ENCODE data around the gene TNC. TPM values are rescaled to one million over a fixed set of nuclear protein-coding genes. Genes with fewer than 3 reads are reported as not detected.

TNC gene
- total RNA-seq, 1 donor from 2014 or later, result 425 TPM

- no peak for DNase-seq (ENCODE audit: low read depth)
These were observed 14.0 kb downstream of the TNC start for GRCh38 chr9:115103746-115104477.

- no peak for DNase-seq (ENCODE audit: low read depth)
These were observed 18.1 kb downstream of the TNC start for GRCh38 chr9:115099901-115100300.

GRCh38 chr9:115098226-115098965 lies 19.6 kb downstream of the TNC start:
- DNase-seq (ENCODE audit: low read depth), result peak; percentile 91

- DNase-seq (ENCODE audit: low read depth), result no peak
These were observed 24.4 kb downstream of the TNC start for GRCh38 chr9:115093520-115093919.

GRCh38 chr9:115090486-115090885 lies 27.5 kb downstream of the TNC start:
- no peak for DNase-seq (ENCODE audit: low read depth)

- DNase-seq (ENCODE audit: low read depth), result no peak
These were observed 29.1 kb downstream of the TNC start for GRCh38 chr9:115088860-115089259.

GRCh38 chr9:115086886-115087285 lies 31.1 kb downstream of the TNC start:
- DNase-seq (ENCODE audit: low read depth), result no peak

GRCh38 chr9:115086461-115086860 lies 31.5 kb downstream of the TNC start:
- DNase-seq (ENCODE audit: low read depth), result no peak

GRCh38 chr9:115085773-115086377 lies 32.1 kb downstream of the TNC start:
- no peak for DNase-seq (ENCODE audit: low read depth)

GRCh38 chr9:115084709-115085108 lies 33.2 kb downstream of the TNC start:
- DNase-seq (ENCODE audit: low read depth), result no peak

- DNase-seq (ENCODE audit: low read depth), result no peak
These were observed 33.8 kb downstream of the TNC start for GRCh38 chr9:115084157-115084556.

GRCh38 chr9:115080242-115080641 lies 37.7 kb downstream of the TNC start:
- no peak for DNase-seq (ENCODE audit: low read depth)

GRCh38 chr9:115079156-115079555 lies 38.8 kb downstream of the TNC start:
- no peak for DNase-seq (ENCODE audit: low read depth)

GRCh38 chr9:115073456-115073855 lies 44.5 kb downstream of the TNC start:
- DNase-seq (ENCODE audit: low read depth), result no peak

- DNase-seq (ENCODE audit: low read depth), result no peak
These were observed 46.8 kb downstream of the TNC start for GRCh38 chr9:115071176-115071575.

- no peak for DNase-seq (ENCODE audit: low read depth)
These were observed 48.2 kb downstream of the TNC start for GRCh38 chr9:115069771-115070170.

- no peak for DNase-seq (ENCODE audit: low read depth)
These were observed 48.7 kb downstream of the TNC start for GRCh38 chr9:115069302-115069701.

GRCh38 chr9:115068031-115068430 lies 49.9 kb downstream of the TNC start:
- no peak for DNase-seq (ENCODE audit: low read depth)

- peak; percentile 45 for DNase-seq (ENCODE audit: low read depth)
These were observed 54.7 kb downstream of the TNC start for GRCh38 chr9:115063058-115063845.

- DNase-seq (ENCODE audit: low read depth), result peak; percentile 92
These were observed 59.2 kb downstream of the TNC start for GRCh38 chr9:115058684-115059315.

- DNase-seq (ENCODE audit: low read depth), result no peak
These were observed 59.8 kb downstream of the TNC start for GRCh38 chr9:115058175-115058574.

- DNase-seq (ENCODE audit: low read depth), result peak; percentile 28
These were observed 60.4 kb downstream of the TNC start for GRCh38 chr9:115057559-115057958.
